ENCODE results near the gene DDX17. TPM values are rescaled to one million over a fixed set of nuclear protein-coding genes. Genes with fewer than 3 reads are reported as not detected.

DDX17 gene
- total RNA-seq, 2 donors from 2014 or later = 373 to 600 TPM

GRCh38 chr22:38453066-38453672 is 52.9 kb downstream of the DDX17 start:
- no peak overlapping the region for H3K27ac Mint-ChIP-seq
- H3K4me1 Mint-ChIP-seq = no peaks in the 10 kb centered on the region
- no peaks in the 10 kb centered on the region for H3K9me3 Mint-ChIP-seq
- no peak overlapping the region for H3K4me3 Mint-ChIP-seq
- H3K36me3 Mint-ChIP-seq (ENCODE audit: low read depth) = peaks cover 8% of the 10 kb centered on the region
- no peak for ATAC-seq (replicated peaks)
- peaks cover 42% of the 10 kb centered on the region for H3K27me3 Mint-ChIP-seq

GRCh38 chr22:38452373-38453065 is 53.6 kb downstream of the DDX17 start:
- Mint-ChIP-seq H3K36me3 (ENCODE audit: low read depth) (peaks cover 8% of the 10 kb centered on the region), H3K27me3 (peaks cover 38% of the 10 kb centered on the region), H3K27ac (no peak overlapping the region), H3K9me3 (no peaks in the 10 kb centered on the region), H3K4me3 (no peak overlapping the region), H3K4me1 (no peaks in the 10 kb centered on the region)
- ATAC-seq (replicated peaks) = no peak

- H3K27ac Mint-ChIP-seq = no peak overlapping the region
- peaks cover 7% of the 10 kb centered on the region for H3K36me3 Mint-ChIP-seq (ENCODE audit: low read depth)
- H3K27me3 Mint-ChIP-seq = peaks cover 31% of the 10 kb centered on the region
- no peaks in the 10 kb centered on the region for H3K4me1 Mint-ChIP-seq
- H3K9me3 Mint-ChIP-seq = no peaks in the 10 kb centered on the region
- no peak overlapping the region for H3K4me3 Mint-ChIP-seq
- no peak for ATAC-seq (replicated peaks)
Measured at GRCh38 chr22:38451864-38452263, 54.2 kb downstream of the DDX17 start.

GRCh38 chr22:38451404-38451803 is 54.7 kb downstream of the DDX17 start:
- no peak overlapping the region for H3K4me3 Mint-ChIP-seq
- H3K9me3 Mint-ChIP-seq = no peaks in the 10 kb centered on the region
- H3K27ac Mint-ChIP-seq = no peak overlapping the region
- H3K4me1 Mint-ChIP-seq = no peaks in the 10 kb centered on the region
- no peak for ATAC-seq (replicated peaks)
- peaks cover 3% of the 10 kb centered on the region for H3K36me3 Mint-ChIP-seq (ENCODE audit: low read depth)
- peaks cover 27% of the 10 kb centered on the region for H3K27me3 Mint-ChIP-seq

GRCh38 chr22:38450234-38450797 is 55.8 kb downstream of the DDX17 start:
- Mint-ChIP-seq H3K27ac (no peak overlapping the region), H3K9me3 (no peaks in the 10 kb centered on the region), H3K4me1 (no peaks in the 10 kb centered on the region), H3K36me3 (ENCODE audit: low read depth) (no peaks in the 10 kb centered on the region), H3K4me3 (no peak overlapping the region), H3K27me3 (peaks cover 26% of the 10 kb centered on the region)
- no peak for ATAC-seq (replicated peaks)

GRCh38 chr22:38449776-38450175 is 56.3 kb downstream of the DDX17 start:
- Mint-ChIP-seq H3K4me3 (no peak overlapping the region), H3K36me3 (ENCODE audit: low read depth) (no peaks in the 10 kb centered on the region), H3K27me3 (peaks cover 29% of the 10 kb centered on the region), H3K9me3 (no peaks in the 10 kb centered on the region), H3K27ac (no peak overlapping the region), H3K4me1 (no peaks in the 10 kb centered on the region)
- ATAC-seq (replicated peaks) = no peak

- Mint-ChIP-seq H3K36me3 (ENCODE audit: low read depth) (no peaks in the 10 kb centered on the region), H3K27ac (no peak overlapping the region), H3K27me3 (peaks cover 26% of the 10 kb centered on the region), H3K4me1 (no peaks in the 10 kb centered on the region), H3K9me3 (no peaks in the 10 kb centered on the region), H3K4me3 (no peak overlapping the region)
- no peak for ATAC-seq (replicated peaks)
Measured at GRCh38 chr22:38448945-38449745, 57.0 kb downstream of the DDX17 start.

GRCh38 chr22:38446018-38446601 is 60.0 kb downstream of the DDX17 start:
- ATAC-seq (replicated peaks) = no peak
- Mint-ChIP-seq H3K9me3 (no peaks in the 10 kb centered on the region), H3K4me3 (no peak overlapping the region), H3K4me1 (no peaks in the 10 kb centered on the region), H3K27me3 (peaks cover 22% of the 10 kb centered on the region), H3K27ac (no peak overlapping the region), H3K36me3 (ENCODE audit: low read depth) (no peaks in the 10 kb centered on the region)

- Mint-ChIP-seq H3K27me3 (peaks cover 22% of the 10 kb centered on the region), H3K27ac (no peak overlapping the region), H3K9me3 (no peaks in the 10 kb centered on the region)
Measured at GRCh38 chr22:38444783-38445182, 61.3 kb downstream of the DDX17 start.

GRCh38 chr22:38443628-38444521 is 62.2 kb downstream of the DDX17 start:
- Mint-ChIP-seq H3K27me3 (peaks cover 21% of the 10 kb centered on the region), H3K4me1 (no peaks in the 10 kb centered on the region), H3K27ac (peak overlapping the region; percentile 37), H3K9me3 (no peaks in the 10 kb centered on the region), H3K36me3 (ENCODE audit: low read depth) (no peaks in the 10 kb centered on the region), H3K4me3 (no peak overlapping the region)
- ATAC-seq (replicated peaks) = no peak

More at GRCh38 chr22:38444783-38445182, 61.3 kb downstream of the DDX17 start:
- Mint-ChIP-seq H3K36me3 (ENCODE audit: low read depth) (no peaks in the 10 kb centered on the region), H3K4me1 (no peaks in the 10 kb centered on the region), H3K4me3 (no peak overlapping the region)
- ATAC-seq (replicated peaks) = no peak

GRCh38 chr22:38442967-38443627 is 63.0 kb downstream of the DDX17 start:
- Mint-ChIP-seq H3K27me3 (peaks cover 21% of the 10 kb centered on the region), H3K27ac (peak overlapping the region; percentile 37), H3K4me1 (no peaks in the 10 kb centered on the region), H3K4me3 (no peak overlapping the region), H3K9me3 (no peaks in the 10 kb centered on the region), H3K36me3 (ENCODE audit: low read depth) (no peaks in the 10 kb centered on the region)
- ATAC-seq (replicated peaks) = no peak

GRCh38 chr22:38441620-38442287 is 64.4 kb downstream of the DDX17 start:
- peaks cover 21% of the 10 kb centered on the region for H3K27me3 Mint-ChIP-seq
- H3K4me3 Mint-ChIP-seq = no peak overlapping the region
- H3K36me3 Mint-ChIP-seq (ENCODE audit: low read depth) = no peaks in the 10 kb centered on the region
- H3K27ac Mint-ChIP-seq = no peak overlapping the region
- no peaks in the 10 kb centered on the region for H3K4me1 Mint-ChIP-seq
- no peak for ATAC-seq (replicated peaks)
- H3K9me3 Mint-ChIP-seq = no peaks in the 10 kb centered on the region
